GM12872 (cell line): Measurements from ENCODE around the gene HMX1.

Experiments
- TF ChIP-seq, protein P1 (sequence below): IDR thresholded peaks from 3 replicates; pipeline ENCODE4 v1.5.1; 2011; ENCODE audit warnings: low read depth, mild to moderate bottlenecking, low read length, moderate library complexity; ENCODE audit not compliant: insufficient read depth

HMX1 gene

GRCh38 chr4:8864912-8865680 is 6.5 kb downstream of the HMX1 start:
- TF ChIP-seq, protein P1, sequence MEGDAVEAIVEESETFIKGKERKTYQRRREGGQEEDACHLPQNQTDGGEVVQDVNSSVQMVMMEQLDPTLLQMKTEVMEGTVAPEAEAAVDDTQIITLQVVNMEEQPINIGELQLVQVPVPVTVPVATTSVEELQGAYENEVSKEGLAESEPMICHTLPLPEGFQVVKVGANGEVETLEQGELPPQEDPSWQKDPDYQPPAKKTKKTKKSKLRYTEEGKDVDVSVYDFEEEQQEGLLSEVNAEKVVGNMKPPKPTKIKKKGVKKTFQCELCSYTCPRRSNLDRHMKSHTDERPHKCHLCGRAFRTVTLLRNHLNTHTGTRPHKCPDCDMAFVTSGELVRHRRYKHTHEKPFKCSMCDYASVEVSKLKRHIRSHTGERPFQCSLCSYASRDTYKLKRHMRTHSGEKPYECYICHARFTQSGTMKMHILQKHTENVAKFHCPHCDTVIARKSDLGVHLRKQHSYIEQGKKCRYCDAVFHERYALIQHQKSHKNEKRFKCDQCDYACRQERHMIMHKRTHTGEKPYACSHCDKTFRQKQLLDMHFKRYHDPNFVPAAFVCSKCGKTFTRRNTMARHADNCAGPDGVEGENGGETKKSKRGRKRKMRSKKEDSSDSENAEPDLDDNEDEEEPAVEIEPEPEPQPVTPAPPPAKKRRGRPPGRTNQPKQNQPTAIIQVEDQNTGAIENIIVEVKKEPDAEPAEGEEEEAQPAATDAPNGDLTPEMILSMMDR, result no peak

DNA sequence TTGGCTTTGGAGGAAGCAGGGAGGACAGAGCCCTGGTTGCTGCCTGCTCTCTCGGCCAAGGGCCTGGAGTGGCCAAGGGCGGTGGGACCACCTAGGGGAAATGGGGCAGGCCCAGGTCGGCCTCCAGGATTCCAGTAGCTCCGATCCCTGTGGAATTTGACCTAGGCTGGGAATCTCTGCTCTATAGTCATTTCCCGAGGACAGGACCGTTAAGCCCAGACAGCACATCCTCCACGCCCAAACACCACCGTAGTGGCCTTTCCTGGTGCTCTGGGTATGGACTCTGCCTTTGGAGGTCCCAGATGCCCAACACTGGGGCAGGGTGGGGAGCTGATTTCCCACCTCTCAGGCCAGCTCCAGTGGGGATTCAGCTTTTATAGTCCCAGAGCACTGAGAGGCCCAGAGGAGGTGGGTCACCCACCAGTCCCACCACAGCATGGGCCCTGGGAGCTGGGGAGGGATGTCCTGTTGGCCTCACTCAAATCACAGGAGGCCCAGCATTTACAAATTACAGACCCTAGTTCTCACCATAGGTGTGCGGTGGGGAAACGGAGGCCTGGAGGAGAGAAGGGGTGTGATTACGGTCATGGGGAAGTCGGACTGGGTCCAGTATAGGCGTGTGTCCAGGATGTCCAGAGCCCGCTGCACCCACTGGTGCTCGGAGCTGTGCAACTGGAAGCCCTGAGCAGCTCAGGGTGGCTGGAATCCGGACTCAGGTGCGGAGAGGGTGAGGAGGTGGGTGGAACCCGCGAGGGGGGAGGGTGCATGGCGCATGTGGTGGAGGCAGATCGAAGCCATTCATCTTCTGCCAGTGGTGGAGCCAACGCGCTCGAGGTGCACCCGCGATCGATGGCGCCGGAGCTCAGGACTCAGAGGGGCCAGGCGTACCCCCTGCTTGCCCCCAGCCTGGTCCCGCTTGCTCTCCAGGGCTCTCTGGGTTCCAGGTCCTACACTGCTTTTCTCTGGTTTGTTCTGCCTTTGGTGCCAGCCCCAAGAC is 7.7 kb downstream of the HMX1 start:
- TF ChIP-seq, protein P1, result no peak

- TF ChIP-seq, protein P1, result no peak
Measured at GRCh38 chr4:8862800-8863685, 8.6 kb downstream of the HMX1 start.

DNA sequence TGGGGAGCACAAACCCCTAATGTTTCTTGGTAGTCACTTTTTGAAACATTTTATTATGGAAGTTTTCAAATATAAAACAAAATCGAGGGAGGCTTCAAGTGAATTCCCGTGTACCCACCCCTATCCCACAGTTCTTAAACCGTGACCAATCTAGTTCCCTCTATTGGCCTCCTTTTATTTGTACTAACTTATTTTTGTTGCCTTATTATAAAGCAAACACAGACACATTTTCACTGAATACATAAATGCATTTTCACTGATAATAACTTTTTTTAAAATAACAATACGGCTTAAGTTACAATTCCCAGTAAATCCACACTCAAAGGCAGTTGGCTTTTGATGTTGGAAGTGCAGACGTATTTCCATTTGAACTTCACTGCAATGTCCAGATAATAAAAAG is 9.3 kb downstream of the HMX1 start:
- TF ChIP-seq, protein P1, result no peak

GRCh38 chr4:8861576-8862295 is 9.9 kb downstream of the HMX1 start:
- TF ChIP-seq, protein P1, result no peak

- TF ChIP-seq, protein P1, result no peak
Measured at GRCh38 chr4:8860892-8861575, 10.6 kb downstream of the HMX1 start.
